H1 (cell line): ENCODE data around the gene PPP2R3C. TPM values are rescaled to one million over a fixed set of nuclear protein-coding genes. Genes with fewer than 3 reads are reported as not detected.

Experiments used
- CTCF ChIA-PET: fragments of 300-600 bp; sonication (Branson Sonifier 250); formaldehyde crosslinking; loops from one replicate; lab custom pipeline; 2021; ENCODE audit not compliant: partially characterized antibody; lab: Charles Lee
- POLR2A ChIA-PET: fragments of 300-600 bp; sonication (Branson Sonifier 250); formaldehyde crosslinking; loops from one replicate; lab custom pipeline; 2021; ENCODE audit warnings: inconsistent platforms; ENCODE audit not compliant: partially characterized antibody; lab: Charles Lee
- DNase-seq, 2 experiments: peaks; one replicate each; pipeline versions ENCODE4 v3.0.0 to v3.0.0-alpha.2; 2010 to 2022; ENCODE audit warnings: low spot score in 2 of 2, low read depth in 1 of 2, mixed read lengths in 1 of 2
- FAIRE-seq: peaks from 2 replicates; lab custom pipeline; 2011; peaks lifted over from hg19 to GRCh38; lab: Jason Lieb, UNC
- H2AFZ ChIP-seq: 2 replicates; pipeline ENCODE4 v1.8.1; 2012; ENCODE audit warnings: low read length, inconsistent platforms
- H2AK5ac ChIP-seq: 2 replicates; pipeline ENCODE4 v1.6.1; 2013; ENCODE audit warnings: low read depth, low read length
- H2BK120ac ChIP-seq: replicated peaks from 2 replicates; pipeline ENCODE3; 2013; ENCODE audit warnings: low read depth, low read length, inconsistent platforms
- H2BK12ac ChIP-seq: 2 replicates; pipeline ENCODE4 v1.6.1; 2013; ENCODE audit warnings: low read depth, low read length
- H2BK15ac ChIP-seq: 2 replicates; pipeline ENCODE4 v1.6.1; 2013; ENCODE audit warnings: low read length
- H2BK20ac ChIP-seq: 2 replicates; pipeline ENCODE4 v1.6.1; 2013; ENCODE audit warnings: low read length
- H2BK5ac ChIP-seq: 2 replicates; pipeline ENCODE4 v1.6.1; 2013; ENCODE audit warnings: low read depth, low read length
- H3K14ac ChIP-seq: 2 replicates; pipeline ENCODE4 v1.6.1; 2013; ENCODE audit warnings: inconsistent platforms; ENCODE audit not compliant: insufficient read length
- H3K18ac ChIP-seq: 2 replicates; pipeline ENCODE4 v1.6.1; 2013; ENCODE audit warnings: low read length; ENCODE audit errors: extremely low read depth
- H3K23ac ChIP-seq: 2 replicates; pipeline ENCODE4 v1.6.1; 2013; ENCODE audit warnings: inconsistent platforms; ENCODE audit not compliant: insufficient read length
- H3K23me2 ChIP-seq: 2 replicates; pipeline ENCODE4 v1.6.1; 2013; ENCODE audit warnings: low read depth, low read length
- H3K27ac ChIP-seq: 2 replicates; pipeline ENCODE4 v1.6.1; 2011; ENCODE audit warnings: low read depth, low read length, inconsistent platforms
- H3K27me3 ChIP-seq, 4 experiments: replicated peaks in 1 of 4; 1 replicate in 1 of 4; 2 replicates in 3 of 4; pipeline versions ENCODE4 v1.6.1 to v1.8.1; 2011 to 2013; ENCODE audit warnings: low read length in 3 of 4, mild to moderate bottlenecking in 3 of 4, inconsistent platforms in 2 of 4, mixed read lengths in 2 of 4, moderate library complexity in 1 of 4; ENCODE audit not compliant: control insufficient read depth in 3 of 4, insufficient read depth in 3 of 4; ENCODE audit errors: extremely low read depth in 1 of 4
- H3K36me3 ChIP-seq, 4 experiments: 2 replicates each; pipeline versions ENCODE4 v1.6.1 to v1.8.1; 2011 to 2013; ENCODE audit warnings: mild to moderate bottlenecking in 4 of 4, low read length in 3 of 4, moderate library complexity in 2 of 4, control low read depth in 1 of 4, inconsistent platforms in 1 of 4; ENCODE audit not compliant: insufficient read depth in 4 of 4, control insufficient read depth in 2 of 4
- H3K4ac ChIP-seq: replicated peaks from 2 replicates; pipeline ENCODE3; 2013; ENCODE audit warnings: low read length, low read depth, mixed read lengths, inconsistent platforms; ENCODE audit not compliant: insufficient read length
- H3K4me1 ChIP-seq, 4 experiments: replicated peaks in 1 of 4; 1 replicate in 1 of 4; 2 replicates in 3 of 4; pipeline versions ENCODE4 v1.6.1 to v1.8.1; 2011 to 2013; ENCODE audit warnings: low read length in 3 of 4, inconsistent platforms in 2 of 4, mixed read lengths in 1 of 4; ENCODE audit not compliant: insufficient read depth in 4 of 4, control insufficient read depth in 3 of 4
- H3K4me2 ChIP-seq, 2 experiments: 2 replicates each; pipeline versions ENCODE4 v1.6.1 to v1.8.1; 2011 to 2013; ENCODE audit warnings: low read depth in 2 of 2, low read length in 2 of 2, control low read depth in 1 of 2, inconsistent platforms in 1 of 2, mild to moderate bottlenecking in 1 of 2; ENCODE audit not compliant: insufficient read depth in 1 of 2
- H3K4me3 ChIP-seq, 4 experiments: fragments of 200-600, 300-600 bp in 1 of 4; sonication (generic), shearing (Covaris generic), sonication (Bioruptor Twin) in 1 of 4; 2 replicates each; pipeline versions ENCODE4 v1.5.1 to v1.8.1; 2011 to 2016; ENCODE audit warnings: low read length in 4 of 4, low read depth in 3 of 4, control low read depth in 2 of 4, inconsistent platforms in 2 of 4, mild to moderate bottlenecking in 2 of 4, mixed read lengths in 1 of 4, moderate library complexity in 1 of 4; ENCODE audit not compliant: insufficient read depth in 2 of 4; ENCODE audit errors: extremely low read depth in 1 of 4
- H3K56ac ChIP-seq: replicated peaks from 2 replicates; pipeline ENCODE3; 2013; ENCODE audit warnings: low read depth, mild to moderate bottlenecking, mixed read lengths, low read length, inconsistent platforms; ENCODE audit not compliant: insufficient read length
- H3K79me1 ChIP-seq: 2 replicates; pipeline ENCODE4 v1.6.1; 2013; ENCODE audit warnings: low read depth, low read length, control low read depth
- H3K79me2 ChIP-seq, 2 experiments: 2 replicates each; pipeline versions ENCODE4 v1.6.1 to v1.8.1; 2012 to 2013; ENCODE audit warnings: low read length in 2 of 2, mild to moderate bottlenecking in 2 of 2, inconsistent platforms in 1 of 2; ENCODE audit not compliant: insufficient read depth in 2 of 2, control insufficient read depth in 1 of 2
- H3K9ac ChIP-seq, 4 experiments: replicated peaks in 1 of 4; 1 replicate in 1 of 4; 2 replicates in 3 of 4; pipeline versions ENCODE4 v1.6.1 to v1.8.1; 2011 to 2013; ENCODE audit warnings: low read depth in 3 of 4, low read length in 3 of 4, control low read depth in 2 of 4, mild to moderate bottlenecking in 2 of 4, moderate library complexity in 2 of 4, inconsistent platforms in 1 of 4; ENCODE audit errors: extremely low read depth in 1 of 4
- H3K9me3 ChIP-seq, 2 experiments: 2 replicates each; pipeline versions ENCODE4 v1.6.1 to v1.8.1; 2012 to 2013; ENCODE audit warnings: mild to moderate bottlenecking in 2 of 2, moderate library complexity in 2 of 2, control low read depth in 1 of 2, inconsistent platforms in 1 of 2, low read depth in 1 of 2, low read length in 1 of 2, mixed read lengths in 1 of 2; ENCODE audit not compliant: insufficient read depth in 2 of 2
- H4K20me1 ChIP-seq, 2 experiments: replicated peaks in 1 of 2; 2 replicates each; pipeline versions ENCODE3 to v1.8.1; 2011 to 2013; ENCODE audit warnings: inconsistent platforms in 2 of 2, low read length in 2 of 2, mild to moderate bottlenecking in 1 of 2; ENCODE audit not compliant: insufficient read depth in 2 of 2, control insufficient read depth in 1 of 2
- H4K5ac ChIP-seq: 2 replicates; pipeline ENCODE4 v1.6.1; 2013; ENCODE audit warnings: low read length, low read depth, mixed read lengths, inconsistent platforms; ENCODE audit not compliant: insufficient read length
- H4K8ac ChIP-seq: 2 replicates; pipeline ENCODE4 v1.8.0; 2013; ENCODE audit warnings: mild to moderate bottlenecking, moderate library complexity, low read length, inconsistent platforms; ENCODE audit not compliant: insufficient read depth; ENCODE audit errors: extremely low read depth
- H4K91ac ChIP-seq: replicated peaks from 2 replicates; pipeline ENCODE3; 2013; ENCODE audit warnings: low read length, mixed read lengths, inconsistent platforms; ENCODE audit not compliant: insufficient read length
- BCL11A ChIP-seq, 2 experiments: IDR thresholded peaks; one replicate each; pipeline ENCODE4 v1.6.1; 2011; ENCODE audit warnings: low read depth in 2 of 2, low read length in 2 of 2, mild to moderate bottlenecking in 2 of 2
- BRCA1 ChIP-seq: IDR thresholded peaks from 2 replicates; pipeline ENCODE4 v1.6.1; 2012; ENCODE audit warnings: low read depth, low read length, improper control_type of control experiment
- CREB1 ChIP-seq: IDR thresholded peaks from 2 replicates; pipeline ENCODE4 v1.6.1; 2012; ENCODE audit warnings: inconsistent platforms
- POLR2A ChIP-seq, 2 experiments: IDR thresholded peaks; 1 replicate in 1 of 2; 2 replicates in 1 of 2; pipeline ENCODE4 v1.6.1; 2011; ENCODE audit warnings: low read depth in 2 of 2, low read length in 2 of 2, mild to moderate bottlenecking in 2 of 2; ENCODE audit errors: control extremely low read depth in 1 of 2
- POLR2AphosphoS5 ChIP-seq: IDR thresholded peaks from 2 replicates; pipeline ENCODE4 v1.6.1; 2011; ENCODE audit warnings: low read depth, low read length
- TEAD4 ChIP-seq: IDR thresholded peaks from 2 replicates; pipeline ENCODE4 v1.6.1; 2012; ENCODE audit warnings: low read depth, low read length, inconsistent platforms, mixed read lengths
- WGBS, 2 experiments: shearing (Covaris generic) in 1 of 2; methylation state at CpG; one replicate each; pipeline versions ENCODE4 v1.1.6 to v1.1.7; 2013 to 2015; ENCODE audit warnings: low lambda C conversion rate in 2 of 2, mixed read lengths in 2 of 2, inconsistent platforms in 1 of 2, low coverage in 1 of 2, missing lambda C conversion rate in 1 of 2; ENCODE audit not compliant: insufficient replicate concordance in 2 of 2, insufficient coverage in 1 of 2, insufficient read length in 1 of 2; ENCODE audit errors: extremely low coverage in 1 of 2, missing lambda C conversion rate in 1 of 2; 5-methylcytosine and 5-hydroxymethylcytosine counted together
- polyA plus RNA-seq, 7 experiments: library from polyadenylated mRNA; depleted of rRNA in 3 of 7; stranded (reverse) in 5 of 7; unstranded in 2 of 7; fragments of >200 nt in 5 of 7; fragments of 200-250 nt in 2 of 7; gene quantifications; 1 replicate in 5 of 7; 2 replicates in 1 of 7; 4 replicates in 1 of 7; pipeline versions ENCODE4 v1.2.1 to v1.2.3, GENCODE V29; 2011 to 2013; ENCODE audit warnings: missing spikeins in 2 of 7, mixed read lengths in 2 of 7
- total RNA-seq: library from RNA; stranded (reverse); fragmentation: NEBNext Ultra II Directional; extraction: Animal tissue kit (Norgen Biotek cat#: 25700); gene quantifications from 2 replicates; pipeline ENCODE4 v1.2.1, GENCODE V29; 2021
- TF ChIP-seq, protein P1 (sequence below): IDR thresholded peaks from 2 replicates; pipeline ENCODE4 v1.6.1; 2011; ENCODE audit warnings: low read depth, mild to moderate bottlenecking, low read length; ENCODE audit not compliant: insufficient read depth

Gene PPP2R3C
- total and polyA plus RNA-seq, 2 of the 8 experiments (the other 6 are each of a cell fraction or from before 2014, with no cell fraction given), result 7.1 to 26.7 TPM

DNA sequence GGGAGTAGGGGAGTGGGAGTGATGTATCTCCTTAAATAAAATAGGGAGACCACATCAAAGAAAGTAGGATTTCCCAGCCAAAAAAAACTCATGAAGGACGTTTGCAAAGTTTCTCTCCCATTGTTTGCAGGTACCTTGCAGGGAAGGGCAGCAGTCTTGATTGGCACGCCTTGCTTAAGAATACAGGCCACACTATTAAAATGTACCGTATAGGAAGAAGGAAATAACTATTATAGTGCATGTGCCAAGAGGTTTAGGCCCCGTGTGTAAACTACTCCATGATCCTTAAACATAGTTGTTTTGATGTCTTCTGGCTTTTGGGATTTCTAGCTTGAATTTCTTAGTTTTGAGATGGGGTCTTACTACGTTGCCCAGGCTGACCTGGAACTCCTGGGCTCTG is 43.1 kb upstream of the PPP2R3C start:
- no peak overlapping the region for H3K14ac ChIP-seq
- POLR2A ChIA-PET, result interaction anchor here (1.1 kb wide), 1 partner anchor 11 kb away, joined by 3 read pairs; no protein-coding TSS in a partner anchor
- CTCF ChIA-PET, result interaction anchor here (0.6 to 1.2 kb wide), 3 partner anchors 24 to 65 kb away, joined by 3 to 4 read pairs (median 3); no protein-coding TSS in a partner anchor

More for the DNA sequence above, 43.1 kb upstream of the PPP2R3C start:
- no peak overlapping the region for H3K4ac ChIP-seq
- no peak overlapping the region for H3K4me2 ChIP-seq
- H3K27me3 ChIP-seq, result no peaks in the 10 kb centered on the region
- H3K79me1 ChIP-seq, result no peaks in the 10 kb centered on the region; the same call in 1 of the 2 replicates
- H2BK20ac ChIP-seq, result no peak overlapping the region
- H2BK120ac ChIP-seq, result no peak overlapping the region
- H3K36me3 ChIP-seq, result no peaks in the 10 kb centered on the region
- no peak overlapping the region for H3K56ac ChIP-seq
- no peak overlapping the region for H3K4me3 ChIP-seq
- no peak overlapping the region for H4K5ac ChIP-seq
- no peak overlapping the region for H3K23ac ChIP-seq
- no peak overlapping the region for H2BK12ac ChIP-seq
- no peak overlapping the region for H3K27ac ChIP-seq
- H3K9me3 ChIP-seq, result no peaks in the 10 kb centered on the region
- no peaks in the 10 kb centered on the region for H3K79me2 ChIP-seq
- H2AFZ ChIP-seq, result no peak overlapping the region
- DNase-seq (no peak), FAIRE-seq (no peak)
- H3K9ac ChIP-seq, result no peak overlapping the region
- H2AK5ac ChIP-seq, result no peak overlapping the region
- no peak overlapping the region for H2BK15ac ChIP-seq
- TF ChIP-seq CREB1 (no peak), POLR2A (IDR thresholded peaks at IDR 0.05; ENCODE audit: control extremely low read depth in 1 of 2, low read depth in 2 of 2, low read length in 2 of 2) (no peak), POLR2AphosphoS5 (no peak), TEAD4 (no peak), BCL11A (IDR thresholded peaks at IDR 0.05; ENCODE audit: low read depth in 2 of 2, low read length in 2 of 2) (no peak), BRCA1 (no peak)
- TF ChIP-seq, protein P1, sequence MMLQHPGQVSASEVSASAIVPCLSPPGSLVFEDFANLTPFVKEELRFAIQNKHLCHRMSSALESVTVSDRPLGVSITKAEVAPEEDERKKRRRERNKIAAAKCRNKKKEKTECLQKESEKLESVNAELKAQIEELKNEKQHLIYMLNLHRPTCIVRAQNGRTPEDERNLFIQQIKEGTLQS, result no peak
- no peaks in the 10 kb centered on the region for H4K20me1 ChIP-seq
- no peak overlapping the region for H3K18ac ChIP-seq
- H3K23me2 ChIP-seq, result no peaks in the 10 kb centered on the region; the same call in 1 of the 2 replicates
- H4K8ac ChIP-seq, result no peak overlapping the region
- H4K91ac ChIP-seq, result no peak overlapping the region
- no peaks in the 10 kb centered on the region for H3K4me1 ChIP-seq
- no peak overlapping the region for H2BK5ac ChIP-seq
- WGBS, 2 experiments, result 87% methylated on average over 5 of the region's 5 CpGs; no CpG with 5 or more reads in 1 of the 2 experiments
